Hematopoietic multipotent progenitor cell treated with erythropoietin and hydrocortisone succinate and interleukin-3 and kit ligand, for 6 days (in vitro differentiated cells): ENCODE results near the gene UGT2A2.
"Not testable (repeated sequence)": the region's sequence is repeated elsewhere in the genome, so short reads cannot be mapped to it uniquely, and the experiment has no call there.

Source experiments
- DNase-seq: peaks from one replicate; pipeline ENCODE4 v3.0.0-alpha.2; 2015

UGT2A2 gene

DNA sequence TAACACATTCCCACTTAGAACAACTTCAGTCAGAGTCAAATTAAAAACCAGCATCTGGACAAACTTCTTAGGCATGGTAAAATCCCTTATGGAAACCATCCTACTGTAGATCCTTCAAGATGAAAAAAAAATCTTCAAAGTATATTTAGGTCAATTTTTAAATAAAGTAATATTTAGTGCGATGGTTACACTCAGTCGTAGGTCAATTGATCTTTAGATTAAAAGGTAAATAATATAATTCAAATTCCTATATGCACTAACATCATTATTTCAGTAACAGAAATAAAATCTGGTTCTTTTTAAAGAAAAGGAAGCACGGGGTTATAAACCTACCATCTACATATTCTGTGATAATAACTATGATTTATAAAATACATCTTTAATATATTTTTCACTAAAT lies at the start of gene UGT2A2:
Gene UGT2A2, minus strand, starts transcription at position 101 of the 400 bp plus-strand sequence. Its CDS starts 2 bp downstream, at position 99.
- DNase-seq: no peak

GRCh38 chr4:69684804-69685203 lies 45.4 kb upstream of the UGT2A2 start:
- no peak for DNase-seq

DNA sequence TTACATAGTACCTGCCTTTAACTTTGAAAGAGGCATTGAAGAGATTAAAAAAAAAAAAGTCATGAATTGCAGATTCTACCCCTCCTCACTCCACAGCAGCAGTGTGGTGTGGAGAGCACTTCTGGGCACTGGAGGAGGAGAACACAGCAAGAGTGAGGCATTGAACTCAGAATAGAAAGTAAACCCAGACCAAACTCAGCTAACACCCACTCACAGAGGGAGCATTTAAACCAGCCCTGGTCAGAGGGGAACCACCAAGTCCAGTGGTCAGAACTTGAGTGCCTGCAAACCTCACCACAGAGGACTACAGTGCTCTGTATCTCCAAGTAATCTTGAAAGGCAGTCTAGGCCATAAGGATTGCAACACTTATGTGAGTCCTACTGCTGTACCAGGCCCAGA lies 29.2 kb upstream of the UGT2A2 start:
- DNase-seq: no peak

DNA sequence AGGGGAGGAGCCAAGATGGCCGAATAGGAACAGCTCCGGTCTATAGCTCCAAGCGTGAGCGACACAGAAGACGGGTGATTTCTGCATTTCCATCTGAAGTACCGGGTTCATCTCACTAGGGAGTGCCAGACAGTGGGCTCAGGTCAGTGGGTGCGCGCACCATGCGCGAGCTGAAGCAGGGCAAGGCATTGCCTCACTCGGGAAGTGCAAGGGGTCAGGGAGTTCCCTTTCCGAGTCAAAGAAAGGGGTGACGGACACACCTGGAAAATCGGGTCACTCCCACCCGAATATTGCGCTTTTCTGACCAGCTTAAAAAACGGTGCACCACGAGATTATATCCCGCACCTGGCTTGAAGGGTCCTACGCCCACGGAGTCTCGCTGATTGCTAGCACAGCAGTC lies 24.6 kb upstream of the UGT2A2 start:
- DNase-seq: not testable (repeated sequence)

GRCh38 chr4:69661130-69661803 lies 21.8 kb upstream of the UGT2A2 start:
- DNase-seq: not testable (repeated sequence)

GRCh38 chr4:69658133-69658532 lies 18.7 kb upstream of the UGT2A2 start:
- DNase-seq: no peak

DNA sequence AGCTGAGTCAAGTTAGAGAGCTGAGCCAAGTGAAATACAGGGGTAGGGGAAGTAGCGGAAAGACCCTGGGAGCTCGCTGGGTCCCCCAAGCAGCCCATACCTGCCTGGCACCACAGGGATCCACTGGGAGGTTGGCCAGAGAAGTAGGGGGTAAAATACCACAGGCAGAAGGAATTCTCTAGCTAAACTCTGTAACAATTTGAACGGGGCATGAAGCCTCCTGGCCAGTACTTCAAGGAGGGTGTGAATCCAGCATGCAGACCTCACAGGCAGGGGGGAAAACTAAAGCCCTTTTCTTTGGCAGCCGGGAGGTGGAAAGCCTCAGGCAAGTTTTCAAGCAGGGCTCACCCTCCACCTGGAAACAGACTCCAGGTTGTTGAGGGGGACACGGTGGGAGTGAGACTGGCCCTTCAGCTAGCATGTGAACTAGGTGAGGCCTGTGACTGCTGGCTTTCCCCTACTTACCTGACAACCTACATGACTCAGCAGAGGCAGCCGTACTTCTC lies 17.3 kb upstream of the UGT2A2 start:
- DNase-seq: no peak

- no peak for DNase-seq
Measured at GRCh38 chr4:69653147-69653546, 13.7 kb upstream of the UGT2A2 start, which contains the start of gene UGT2A1. Gene UGT2A1 (minus strand): TSS chr4:69653247. CDS start chr4:69647644, 5,603 bp downstream.

- DNase-seq: no peak
Measured at GRCh38 chr4:69650872-69651271, 11.4 kb upstream of the UGT2A2 start.

- peak; percentile 46 for DNase-seq
Measured at GRCh38 chr4:69649629-69650028, 10.2 kb upstream of the UGT2A2 start.

- no peak for DNase-seq
Measured at GRCh38 chr4:69649207-69649606, 9.8 kb upstream of the UGT2A2 start.

GRCh38 chr4:69642961-69643360 lies 3.5 kb upstream of the UGT2A2 start:
- no peak for DNase-seq

GRCh38 chr4:69640289-69640688 lies 847 bp upstream of the UGT2A2 start:
- DNase-seq: no peak

DNA sequence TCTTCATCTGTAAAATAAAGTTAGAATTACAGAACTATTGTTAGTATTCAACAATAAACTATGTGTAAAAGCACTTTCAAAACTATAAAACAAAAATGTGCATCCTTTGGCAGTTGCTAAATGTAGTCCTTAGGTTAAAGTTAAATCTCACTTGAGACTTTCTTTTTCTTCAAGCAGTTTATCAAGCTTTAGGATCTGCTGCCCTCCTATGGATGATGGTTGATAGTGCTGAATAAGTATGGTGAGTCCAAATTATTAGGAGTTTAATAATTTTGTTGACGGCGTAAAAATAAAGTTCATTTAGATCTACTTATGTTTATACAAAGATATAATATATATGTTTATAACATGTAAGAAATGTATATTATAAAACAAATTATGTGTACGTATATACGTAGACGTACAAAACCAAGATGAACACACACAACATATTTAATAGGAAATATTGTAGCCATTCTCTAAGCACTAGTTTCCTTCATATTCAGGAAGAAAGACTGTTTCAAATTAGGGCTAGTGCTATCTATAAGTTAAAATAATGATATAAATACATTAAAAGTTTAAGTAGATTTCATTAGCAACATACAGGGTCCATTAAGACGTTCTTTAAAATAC lies 22.3 kb downstream of the UGT2A2 start:
- DNase-seq: peak; percentile 56

- no peak for DNase-seq
Measured at GRCh38 chr4:69610484-69610883, 29.0 kb downstream of the UGT2A2 start.

GRCh38 chr4:69601065-69601464 lies 38.4 kb downstream of the UGT2A2 start:
- no peak for DNase-seq

DNA sequence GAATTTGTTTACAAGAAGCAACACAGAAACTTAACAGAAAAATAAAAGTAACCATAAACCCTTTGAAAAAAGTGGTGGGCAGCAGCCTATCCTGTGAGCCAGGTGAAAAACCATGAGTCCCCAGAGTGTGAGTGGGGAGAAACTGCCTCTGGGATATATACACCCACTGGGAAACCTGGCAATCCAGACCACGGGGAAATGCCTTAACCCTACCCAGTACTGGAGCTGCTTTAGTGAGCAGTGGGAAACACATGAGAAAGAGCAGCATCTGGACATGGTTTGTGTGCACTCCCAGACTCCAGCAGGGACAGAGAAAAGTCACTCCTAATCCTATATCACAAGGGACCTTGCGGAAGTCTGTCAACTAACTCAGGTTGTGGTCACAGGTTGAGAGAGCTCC lies 39.4 kb downstream of the UGT2A2 start:
- DNase-seq: no peak

- DNase-seq: no peak
Measured at GRCh38 chr4:69594382-69594781, 45.1 kb downstream of the UGT2A2 start.

DNA sequence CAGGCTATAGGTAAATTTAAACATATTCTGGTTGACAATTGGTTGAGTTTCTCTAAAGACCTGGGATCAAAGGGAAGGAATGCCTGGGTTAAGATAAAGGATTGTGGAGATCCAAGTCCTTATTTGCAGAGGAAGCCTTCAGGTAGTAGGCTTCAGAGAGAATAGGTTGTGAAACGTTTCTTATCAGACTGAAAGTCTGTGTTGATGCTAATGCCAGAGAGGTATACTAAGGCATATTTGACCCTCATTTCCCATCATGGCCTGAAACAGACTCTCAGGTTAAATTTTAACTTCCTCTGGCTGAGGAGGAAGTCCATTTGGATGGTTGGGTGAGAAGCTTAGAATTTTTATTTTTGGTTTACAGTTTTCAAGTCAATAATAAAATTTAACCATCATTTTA lies 48.1 kb downstream of the UGT2A2 start:
- no peak for DNase-seq

DNA sequence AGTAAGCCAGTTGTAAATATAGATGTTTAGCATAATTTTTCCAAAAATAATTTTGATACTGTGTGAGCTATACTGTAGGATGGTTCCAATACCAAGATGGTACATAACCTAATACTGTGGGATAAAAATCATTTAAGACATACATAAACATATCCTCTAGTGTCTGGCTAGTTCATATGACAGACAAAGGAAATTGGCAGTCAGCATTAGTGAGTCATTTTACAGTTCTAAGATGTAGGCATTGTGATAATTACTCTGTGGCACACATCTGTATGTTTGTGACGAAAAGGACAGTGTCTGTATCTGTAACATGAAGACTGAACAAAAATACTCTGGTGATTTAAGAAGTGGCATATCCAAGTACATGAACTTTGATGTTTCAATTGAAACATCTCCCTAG lies 49.6 kb downstream of the UGT2A2 start:
- DNase-seq: no peak

DNA sequence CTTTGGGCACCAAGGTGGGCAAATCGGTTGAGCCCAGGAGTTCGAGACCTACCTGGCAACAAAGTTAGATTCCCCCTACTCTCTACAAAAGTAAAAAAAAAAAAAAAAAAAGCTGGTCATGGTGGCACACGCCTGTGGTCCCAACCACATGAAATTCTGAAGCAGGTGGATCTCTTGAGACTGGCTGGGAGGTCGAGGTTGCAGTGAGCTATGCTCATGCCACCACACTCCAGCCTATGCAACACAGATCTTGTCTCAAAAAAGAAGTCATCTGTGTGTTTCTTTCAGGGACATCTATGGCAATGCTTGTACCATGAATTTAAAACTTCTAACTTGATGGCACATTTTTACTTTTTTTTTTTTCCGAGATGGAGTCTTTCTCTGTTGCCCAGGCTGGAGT lies 55.3 kb downstream of the UGT2A2 start:
- no peak for DNase-seq

- DNase-seq: no peak
Measured at GRCh38 chr4:69583543-69583942, 55.9 kb downstream of the UGT2A2 start.

DNA sequence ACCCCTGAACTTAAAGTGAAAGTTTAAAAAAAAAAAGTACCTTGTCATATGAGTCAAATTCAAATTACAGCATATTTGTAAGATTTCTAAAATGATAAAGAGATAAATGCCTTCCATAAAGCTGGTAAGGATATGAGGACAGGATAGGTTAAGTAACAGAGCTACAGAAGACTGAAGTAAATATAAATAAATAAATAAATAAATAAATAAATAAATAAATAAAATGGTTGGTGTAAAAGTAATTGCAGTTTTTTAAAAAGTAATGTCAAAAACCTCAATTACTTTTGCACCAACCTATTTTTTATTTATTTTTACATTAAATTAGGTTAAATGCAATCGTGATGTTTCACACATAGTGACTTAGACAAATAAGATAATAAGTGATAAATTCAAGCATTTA lies 62.2 kb downstream of the UGT2A2 start:
- no peak for DNase-seq

DNA sequence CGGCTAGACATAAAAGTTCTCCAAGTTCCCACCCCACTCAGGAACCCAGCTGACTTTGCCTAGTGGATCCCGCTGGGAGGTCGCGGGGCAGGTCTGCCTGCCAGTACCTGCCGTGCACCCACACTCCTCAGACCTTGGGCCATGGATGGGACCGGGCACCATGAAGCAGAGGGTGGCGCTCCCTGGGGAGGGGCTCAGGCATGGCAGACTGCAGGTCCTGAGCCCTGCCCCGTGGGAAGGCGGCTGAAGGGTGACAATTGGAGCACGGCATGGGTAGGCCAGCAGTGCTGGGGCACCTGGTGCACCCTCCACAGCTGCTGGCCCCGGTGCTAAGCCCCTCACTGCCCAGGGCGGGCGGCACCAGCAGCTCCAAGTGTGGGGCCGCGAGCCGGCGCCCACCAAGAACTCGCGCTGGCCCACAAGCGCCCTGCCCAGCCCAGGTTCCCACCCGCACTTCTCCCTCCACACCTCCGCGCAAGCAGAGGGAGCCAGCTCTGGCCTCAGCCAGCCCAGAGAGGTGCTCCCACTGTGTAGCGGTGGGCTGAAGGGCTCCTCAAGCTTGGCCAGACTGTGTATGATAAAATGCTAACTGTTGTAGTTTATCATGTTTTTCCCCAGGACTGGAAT lies 63.1 kb downstream of the UGT2A2 start:
- DNase-seq: no peak
